PC-9 (cell line): ENCODE measurements around the gene CYFIP1. TPM values are rescaled to one million over a fixed set of nuclear protein-coding genes. Genes with fewer than 3 reads are reported as not detected.

Experiments
- BruUV-seq: library from RNA; stranded (reverse); fragments of 400-500 nt; replicated peaks from 2 replicates; lab custom pipeline; 2021; lab: Mats Ljungman, UMichigan
- CTCF ChIA-PET: fragments of 300-600 bp; sonication (Branson Sonifier 250); formaldehyde crosslinking; loops from one replicate; lab custom pipeline; 2022; ENCODE audit warnings: antibody characterized with exemption; lab: Charles Lee
- POLR2A ChIA-PET: fragments of 300-600 bp; sonication (Branson Sonifier 250); formaldehyde crosslinking; loops from one replicate; lab custom pipeline; 2022; ENCODE audit warnings: antibody characterized with exemption; ENCODE audit not compliant: unreplicated experiment; lab: Charles Lee
- DNase-seq, 2 experiments: peaks; one replicate each; pipeline versions ENCODE4 v3.0.0 to v3.0.0-alpha.2; 2015 to 2022; ENCODE audit warnings: mixed read lengths in 1 of 2
- H2AFZ ChIP-seq: fragments of 200-600 bp; sonication (generic); 2 replicates; pipeline ENCODE4 v1.8.1; 2017; ENCODE audit warnings: antibody characterized with exemption
- H3F3A ChIP-seq: fragments of 200-600 bp; sonication (generic); 2 replicates; pipeline ENCODE4 v1.8.1; 2017; ENCODE audit warnings: antibody characterized with exemption, mild to moderate bottlenecking, low read depth; ENCODE audit not compliant: insufficient read depth
- H3K27ac ChIP-seq: fragments of 200-600 bp; sonication (generic); 2 replicates; pipeline ENCODE4 v1.6.1; 2016; ENCODE audit warnings: mixed run types
- H3K27me3 ChIP-seq: fragments of 200-600 bp; sonication (generic); 2 replicates; pipeline ENCODE4 v1.6.1; 2016; ENCODE audit warnings: low read depth, mixed run types; ENCODE audit not compliant: insufficient read depth
- H3K36me3 ChIP-seq: fragments of 200-600 bp; sonication (generic); 2 replicates; pipeline ENCODE4 v1.6.1; 2016; ENCODE audit warnings: low read depth, mixed run types
- H3K4me1 ChIP-seq: fragments of 200-600 bp; sonication (generic); replicated peaks from 2 replicates; pipeline ENCODE4 v1.6.1; 2016; ENCODE audit warnings: mixed run types; ENCODE audit not compliant: insufficient read depth
- H3K4me2 ChIP-seq: fragments of 200-600 bp; sonication (generic); 2 replicates; pipeline ENCODE4 v1.6.1; 2017; ENCODE audit warnings: mixed run types
- H3K4me3 ChIP-seq: fragments of 200-600 bp; sonication (generic); 2 replicates; pipeline ENCODE4 v1.6.1; 2016; ENCODE audit warnings: mixed run types
- H3K79me2 ChIP-seq: fragments of 200-600 bp; sonication (generic); 2 replicates; pipeline ENCODE4 v1.6.1; 2017; ENCODE audit warnings: low read depth, mixed run types
- H3K9me2 ChIP-seq: fragments of 200-600 bp; sonication (generic); 2 replicates; pipeline ENCODE4 v1.8.1; 2017; ENCODE audit warnings: mild to moderate bottlenecking; ENCODE audit not compliant: insufficient read depth
- H3K9me3 ChIP-seq: fragments of 200-600 bp; sonication (generic); 2 replicates; pipeline ENCODE4 v1.8.1; 2016; ENCODE audit warnings: low read depth; ENCODE audit not compliant: insufficient read depth
- H4K20me1 ChIP-seq: fragments of 200-600 bp; sonication (generic); 2 replicates; pipeline ENCODE4 v1.8.1; 2017; ENCODE audit not compliant: insufficient read depth
- CTCF ChIP-seq: fragments of 200-600 bp; sonication (generic); conservative IDR thresholded peaks from 2 replicates; pipeline ENCODE4 v1.6.1; 2017; ENCODE audit warnings: mixed run types, antibody characterized with exemption, mild to moderate bottlenecking, moderate library complexity
- EZH2 ChIP-seq: fragments of 200-600 bp; sonication (generic); IDR thresholded peaks from 2 replicates; pipeline ENCODE4 v1.8.0; 2017; ENCODE audit warnings: antibody characterized with exemption, low read depth
- intact Hi-C: fragments of 100-400 bp; cut with micrococcal nuclease; formaldehyde crosslinking; loops from one replicate; pipeline ENCODE4 v1.10.0; 2022; ENCODE audit not compliant: unreplicated experiment
- total RNA-seq: library from RNA; stranded (reverse); gene quantifications from 2 replicates; pipeline ENCODE4 v1.2.3, GENCODE V29; 2021

Gene CYFIP1
- total RNA-seq, 1 experiment from 2014 or later, result 114 TPM

GRCh38 chr15:22874966-22875365, 105.2 kb downstream of the CYFIP1 start:
- Histone ChIP-seq H3F3A (no peaks in the 10 kb centered on the region), H3K4me1 (no peaks in the 10 kb centered on the region), H4K20me1 (no peaks in the 10 kb centered on the region; the same call in 1 of the 2 replicates), H3K9me2 (no peaks in the 10 kb centered on the region), H2AFZ (no peak overlapping the region), H3K27ac (no peak overlapping the region), H3K27me3 (no peaks in the 10 kb centered on the region), H3K4me2 (no peak overlapping the region), H3K36me3 (no peaks in the 10 kb centered on the region), H3K9me3 (no peaks in the 10 kb centered on the region), H3K79me2 (no peaks in the 10 kb centered on the region), H3K4me3 (no peak overlapping the region)
- TF ChIP-seq EZH2 (no peak), CTCF (no peak)
- intact Hi-C loops, result no loop called here
- CTCF ChIA-PET, result no interaction called here
- no peak for DNase-seq
- POLR2A ChIA-PET, result no interaction called here
- BruUV-seq, result no TSS peak

GRCh38 chr15:22874256-22874655, 105.9 kb downstream of the CYFIP1 start:
- H3K4me1 ChIP-seq, result no peaks in the 10 kb centered on the region
- no peak overlapping the region for H3K27ac ChIP-seq
- no peaks in the 10 kb centered on the region for H3K79me2 ChIP-seq
- H3K4me3 ChIP-seq, result no peak overlapping the region
- no peaks in the 10 kb centered on the region for H3K9me2 ChIP-seq
- intact Hi-C loops, result no loop called here
- no peaks in the 10 kb centered on the region for H3K36me3 ChIP-seq
- no peaks in the 10 kb centered on the region for H3K27me3 ChIP-seq
- H3K9me3 ChIP-seq, result no peaks in the 10 kb centered on the region
- DNase-seq, result no peak
- no peak overlapping the region for H2AFZ ChIP-seq
- ChIA-PET POLR2A (no interaction called here), CTCF (no interaction called here)
- H3F3A ChIP-seq, result no peaks in the 10 kb centered on the region
- H3K4me2 ChIP-seq, result no peak overlapping the region
- TF ChIP-seq EZH2 (no peak), CTCF (no peak)
- H4K20me1 ChIP-seq, result no peaks in the 10 kb centered on the region; the same call in 1 of the 2 replicates
- BruUV-seq, result no TSS peak

GRCh38 chr15:22873841-22874240, 106.3 kb downstream of the CYFIP1 start:
- H3K27me3 ChIP-seq, result no peaks in the 10 kb centered on the region
- H3K4me1 ChIP-seq, result no peaks in the 10 kb centered on the region
- H3K9me2 ChIP-seq, result no peaks in the 10 kb centered on the region
- TF ChIP-seq EZH2 (no peak), CTCF (no peak)
- no peak overlapping the region for H3K4me3 ChIP-seq
- intact Hi-C loops, result no loop called here
- H2AFZ ChIP-seq, result no peak overlapping the region
- no peaks in the 10 kb centered on the region for H3F3A ChIP-seq
- H3K4me2 ChIP-seq, result no peak overlapping the region
- no peak overlapping the region for H3K27ac ChIP-seq
- H4K20me1 ChIP-seq, result no peaks in the 10 kb centered on the region; the same call in 1 of the 2 replicates
- ChIA-PET CTCF (no interaction called here), POLR2A (no interaction called here)
- H3K9me3 ChIP-seq, result no peaks in the 10 kb centered on the region
- no TSS peak for BruUV-seq
- no peaks in the 10 kb centered on the region for H3K79me2 ChIP-seq
- no peak for DNase-seq
- no peaks in the 10 kb centered on the region for H3K36me3 ChIP-seq
